H1 (cell line): Measurements from ENCODE around the gene S100A14.

ENCODE experiments used
- BACH1 ChIP-seq: IDR thresholded peaks from 2 replicates; pipeline ENCODE4 v1.6.1; 2012; ENCODE audit warnings: low read length, improper control_type of control experiment
- CTCF ChIP-seq, 3 experiments: IDR thresholded peaks; 1 replicate in 2 of 3; 2 replicates in 1 of 3; pipeline versions ENCODE4 v1.5.1 to v1.6.1; 2011; ENCODE audit warnings: low read length in 3 of 3, mild to moderate bottlenecking in 3 of 3, inconsistent platforms in 2 of 3, low read depth in 1 of 3, moderate library complexity in 1 of 3; ENCODE audit not compliant: insufficient read depth in 1 of 3; ENCODE audit errors: control extremely low read depth in 1 of 3
- EP300 ChIP-seq, 2 experiments: IDR thresholded peaks; 1 replicate in 1 of 2; 2 replicates in 1 of 2; pipeline ENCODE4 v1.6.1; 2011 to 2012; ENCODE audit warnings: low read depth in 2 of 2, low read length in 2 of 2, mild to moderate bottlenecking in 2 of 2, borderline replicate concordance in 1 of 2, inconsistent platforms in 1 of 2, moderate library complexity in 1 of 2
- EZH2 ChIP-seq: fragments of 200-600 bp; sonication (generic); IDR thresholded peaks from 2 replicates; pipeline ENCODE4 v1.7.1; 2012; ENCODE audit warnings: low read depth, mild to moderate bottlenecking, moderate library complexity, low read length, inconsistent platforms; ENCODE audit not compliant: severe bottlenecking

- no peak for TF ChIP-seq EZH2
- TF ChIP-seq BACH1, result no peak
- no peak for TF ChIP-seq CTCF (IDR thresholded peaks at IDR 0.05; ENCODE audit: control extremely low read depth in 1 of 3, insufficient read depth in 1 of 3, low read depth in 1 of 3, low read length in 3 of 3)
- TF ChIP-seq EP300 (IDR thresholded peaks at IDR 0.05; ENCODE audit: borderline replicate concordance in 1 of 2, low read depth in 2 of 2, low read length in 2 of 2), result no peak
These were observed 38.5 kb downstream of the S100A14 start for GRCh38 chr1:153577624-153578051.
